ENCODE data around the gene C19orf67. TPM values are rescaled to one million over a fixed set of nuclear protein-coding genes. Genes with fewer than 3 reads are reported as not detected.

Gene C19orf67
- total and polyA plus RNA-seq, 2 of the 13 experiments (the other 11 are each of a cell fraction or from before 2014, with no cell fraction given), result 0.11 to 0.32 TPM

DNA sequence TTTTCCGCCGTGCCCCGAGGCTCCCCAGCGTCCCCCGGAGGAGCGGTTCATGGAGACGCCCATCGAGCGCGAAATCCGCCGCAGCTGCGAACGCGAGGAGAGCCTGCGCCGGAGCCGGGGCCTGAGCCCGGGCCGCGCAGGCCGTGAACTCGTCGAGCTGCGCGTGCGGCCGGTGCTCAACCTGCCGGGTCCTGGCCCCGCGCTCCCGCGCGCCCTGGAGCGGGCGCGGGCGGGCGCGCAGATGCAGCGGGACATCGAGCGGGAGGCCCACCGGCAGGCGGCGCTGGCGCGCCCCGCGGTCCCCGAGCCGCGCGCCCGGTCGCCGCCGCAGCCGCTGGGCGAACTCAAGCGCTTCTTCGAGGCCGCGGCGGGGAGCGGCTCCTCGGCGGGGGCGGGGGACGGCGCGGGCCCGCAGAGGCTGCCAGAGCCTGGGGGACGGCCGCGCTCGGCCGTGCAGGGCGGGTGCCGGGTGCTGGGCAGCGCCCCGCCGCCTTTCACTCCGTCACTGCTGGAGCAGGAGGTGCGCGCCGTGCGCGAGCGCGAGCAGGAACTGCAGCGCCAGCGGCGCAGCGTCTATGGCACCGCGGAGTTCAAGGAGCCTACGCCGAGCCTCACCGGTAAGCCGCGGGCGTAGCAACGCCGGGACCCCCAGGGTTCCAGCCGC is 12.2 kb downstream of the C19orf67 start (continued):
- TF ChIP-seq, protein P1, sequence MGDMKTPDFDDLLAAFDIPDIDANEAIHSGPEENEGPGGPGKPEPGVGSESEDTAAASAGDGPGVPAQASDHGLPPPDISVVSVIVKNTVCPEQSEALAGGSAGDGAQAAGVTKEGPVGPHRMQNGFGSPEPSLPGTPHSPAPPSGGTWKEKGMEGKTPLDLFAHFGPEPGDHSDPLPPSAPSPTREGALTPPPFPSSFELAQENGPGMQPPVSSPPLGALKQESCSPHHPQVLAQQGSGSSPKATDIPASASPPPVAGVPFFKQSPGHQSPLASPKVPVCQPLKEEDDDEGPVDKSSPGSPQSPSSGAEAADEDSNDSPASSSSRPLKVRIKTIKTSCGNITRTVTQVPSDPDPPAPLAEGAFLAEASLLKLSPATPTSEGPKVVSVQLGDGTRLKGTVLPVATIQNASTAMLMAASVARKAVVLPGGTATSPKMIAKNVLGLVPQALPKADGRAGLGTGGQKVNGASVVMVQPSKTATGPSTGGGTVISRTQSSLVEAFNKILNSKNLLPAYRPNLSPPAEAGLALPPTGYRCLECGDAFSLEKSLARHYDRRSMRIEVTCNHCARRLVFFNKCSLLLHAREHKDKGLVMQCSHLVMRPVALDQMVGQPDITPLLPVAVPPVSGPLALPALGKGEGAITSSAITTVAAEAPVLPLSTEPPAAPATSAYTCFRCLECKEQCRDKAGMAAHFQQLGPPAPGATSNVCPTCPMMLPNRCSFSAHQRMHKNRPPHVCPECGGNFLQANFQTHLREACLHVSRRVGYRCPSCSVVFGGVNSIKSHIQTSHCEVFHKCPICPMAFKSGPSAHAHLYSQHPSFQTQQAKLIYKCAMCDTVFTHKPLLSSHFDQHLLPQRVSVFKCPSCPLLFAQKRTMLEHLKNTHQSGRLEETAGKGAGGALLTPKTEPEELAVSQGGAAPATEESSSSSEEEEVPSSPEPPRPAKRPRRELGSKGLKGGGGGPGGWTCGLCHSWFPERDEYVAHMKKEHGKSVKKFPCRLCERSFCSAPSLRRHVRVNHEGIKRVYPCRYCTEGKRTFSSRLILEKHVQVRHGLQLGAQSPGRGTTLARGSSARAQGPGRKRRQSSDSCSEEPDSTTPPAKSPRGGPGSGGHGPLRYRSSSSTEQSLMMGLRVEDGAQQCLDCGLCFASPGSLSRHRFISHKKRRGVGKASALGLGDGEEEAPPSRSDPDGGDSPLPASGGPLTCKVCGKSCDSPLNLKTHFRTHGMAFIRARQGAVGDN (CRISPR knock-in tag; IDR thresholded peaks at IDR 0.05), result peak; percentile 52
- no peak for TF ChIP-seq ZNF430 (CRISPR knock-in tag; IDR thresholded peaks at IDR 0.05)
- no peak for TF ChIP-seq DMAP1 (CRISPR knock-in tag; IDR thresholded peaks at IDR 0.05)
- TF ChIP-seq ZBTB38 (CRISPR knock-in tag; IDR thresholded peaks at IDR 0.05), result no peak
- no peak for TF ChIP-seq ZNF44 (CRISPR knock-in tag; IDR thresholded peaks at IDR 0.05)
- TF ChIP-seq JUN (CRISPR knock-in tag; IDR thresholded peaks at IDR 0.05), result no peak
- peak; percentile 59; the same call in 1 of the 2 replicates for TF ChIP-seq SAFB2 (CRISPR knock-in tag; IDR thresholded peaks at IDR 0.05; ENCODE audit: borderline replicate concordance, low read depth)
- TF ChIP-seq, protein P2, sequence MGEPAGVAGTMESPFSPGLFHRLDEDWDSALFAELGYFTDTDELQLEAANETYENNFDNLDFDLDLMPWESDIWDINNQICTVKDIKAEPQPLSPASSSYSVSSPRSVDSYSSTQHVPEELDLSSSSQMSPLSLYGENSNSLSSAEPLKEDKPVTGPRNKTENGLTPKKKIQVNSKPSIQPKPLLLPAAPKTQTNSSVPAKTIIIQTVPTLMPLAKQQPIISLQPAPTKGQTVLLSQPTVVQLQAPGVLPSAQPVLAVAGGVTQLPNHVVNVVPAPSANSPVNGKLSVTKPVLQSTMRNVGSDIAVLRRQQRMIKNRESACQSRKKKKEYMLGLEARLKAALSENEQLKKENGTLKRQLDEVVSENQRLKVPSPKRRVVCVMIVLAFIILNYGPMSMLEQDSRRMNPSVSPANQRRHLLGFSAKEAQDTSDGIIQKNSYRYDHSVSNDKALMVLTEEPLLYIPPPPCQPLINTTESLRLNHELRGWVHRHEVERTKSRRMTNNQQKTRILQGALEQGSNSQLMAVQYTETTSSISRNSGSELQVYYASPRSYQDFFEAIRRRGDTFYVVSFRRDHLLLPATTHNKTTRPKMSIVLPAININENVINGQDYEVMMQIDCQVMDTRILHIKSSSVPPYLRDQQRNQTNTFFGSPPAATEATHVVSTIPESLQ (CRISPR knock-in tag; conservative IDR thresholded peaks at IDR 0.05), result no peak
- TF ChIP-seq JARID2 (CRISPR knock-in tag; IDR thresholded peaks at IDR 0.05; ENCODE audit: insufficient replicate concordance), result no peak
- TF ChIP-seq, protein P3, sequence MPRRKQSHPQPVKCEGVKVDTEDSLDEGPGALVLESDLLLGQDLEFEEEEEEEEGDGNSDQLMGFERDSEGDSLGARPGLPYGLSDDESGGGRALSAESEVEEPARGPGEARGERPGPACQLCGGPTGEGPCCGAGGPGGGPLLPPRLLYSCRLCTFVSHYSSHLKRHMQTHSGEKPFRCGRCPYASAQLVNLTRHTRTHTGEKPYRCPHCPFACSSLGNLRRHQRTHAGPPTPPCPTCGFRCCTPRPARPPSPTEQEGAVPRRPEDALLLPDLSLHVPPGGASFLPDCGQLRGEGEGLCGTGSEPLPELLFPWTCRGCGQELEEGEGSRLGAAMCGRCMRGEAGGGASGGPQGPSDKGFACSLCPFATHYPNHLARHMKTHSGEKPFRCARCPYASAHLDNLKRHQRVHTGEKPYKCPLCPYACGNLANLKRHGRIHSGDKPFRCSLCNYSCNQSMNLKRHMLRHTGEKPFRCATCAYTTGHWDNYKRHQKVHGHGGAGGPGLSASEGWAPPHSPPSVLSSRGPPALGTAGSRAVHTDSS (CRISPR knock-in tag; conservative IDR thresholded peaks at IDR 0.05), result no peak
- TF ChIP-seq, protein P4, sequence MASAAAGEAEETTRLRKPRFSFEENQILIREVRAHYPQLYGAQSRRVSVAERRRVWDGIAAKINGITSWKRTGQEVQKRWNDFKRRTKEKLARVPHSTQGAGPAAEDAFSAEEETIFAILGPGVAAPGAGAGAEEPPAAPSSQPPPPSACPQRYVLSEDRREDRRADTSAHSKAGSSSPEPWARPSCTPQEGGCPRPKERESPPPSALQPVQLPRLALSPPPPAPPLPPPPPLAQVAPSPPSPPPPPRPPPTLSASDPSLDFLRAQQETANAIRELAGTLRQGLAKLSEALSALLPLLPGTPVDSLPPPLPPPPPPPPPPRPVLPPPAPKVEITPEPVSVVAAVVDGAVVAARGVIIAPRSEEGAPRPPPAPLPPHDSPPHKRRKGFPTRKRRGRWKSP (CRISPR knock-in tag; IDR thresholded peaks at IDR 0.05), result peak; percentile 45; the same call in 1 of the 2 replicates
- TF ChIP-seq GABPB1 (CRISPR knock-in tag; IDR thresholded peaks at IDR 0.05), result peak; percentile 6; the same call in 1 of the 2 replicates
- TF ChIP-seq, protein P5, sequence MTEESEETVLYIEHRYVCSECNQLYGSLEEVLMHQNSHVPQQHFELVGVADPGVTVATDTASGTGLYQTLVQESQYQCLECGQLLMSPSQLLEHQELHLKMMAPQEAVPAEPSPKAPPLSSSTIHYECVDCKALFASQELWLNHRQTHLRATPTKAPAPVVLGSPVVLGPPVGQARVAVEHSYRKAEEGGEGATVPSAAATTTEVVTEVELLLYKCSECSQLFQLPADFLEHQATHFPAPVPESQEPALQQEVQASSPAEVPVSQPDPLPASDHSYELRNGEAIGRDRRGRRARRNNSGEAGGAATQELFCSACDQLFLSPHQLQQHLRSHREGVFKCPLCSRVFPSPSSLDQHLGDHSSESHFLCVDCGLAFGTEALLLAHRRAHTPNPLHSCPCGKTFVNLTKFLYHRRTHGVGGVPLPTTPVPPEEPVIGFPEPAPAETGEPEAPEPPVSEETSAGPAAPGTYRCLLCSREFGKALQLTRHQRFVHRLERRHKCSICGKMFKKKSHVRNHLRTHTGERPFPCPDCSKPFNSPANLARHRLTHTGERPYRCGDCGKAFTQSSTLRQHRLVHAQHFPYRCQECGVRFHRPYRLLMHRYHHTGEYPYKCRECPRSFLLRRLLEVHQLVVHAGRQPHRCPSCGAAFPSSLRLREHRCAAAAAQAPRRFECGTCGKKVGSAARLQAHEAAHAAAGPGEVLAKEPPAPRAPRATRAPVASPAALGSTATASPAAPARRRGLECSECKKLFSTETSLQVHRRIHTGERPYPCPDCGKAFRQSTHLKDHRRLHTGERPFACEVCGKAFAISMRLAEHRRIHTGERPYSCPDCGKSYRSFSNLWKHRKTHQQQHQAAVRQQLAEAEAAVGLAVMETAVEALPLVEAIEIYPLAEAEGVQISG (CRISPR knock-in tag; IDR thresholded peaks at IDR 0.05), result peak; percentile 79
- TF ChIP-seq HOXA3 (CRISPR knock-in tag; IDR thresholded peaks at IDR 0.05), result peak; percentile 15; the same call in 1 of the 2 replicates
- TF ChIP-seq, protein P6, sequence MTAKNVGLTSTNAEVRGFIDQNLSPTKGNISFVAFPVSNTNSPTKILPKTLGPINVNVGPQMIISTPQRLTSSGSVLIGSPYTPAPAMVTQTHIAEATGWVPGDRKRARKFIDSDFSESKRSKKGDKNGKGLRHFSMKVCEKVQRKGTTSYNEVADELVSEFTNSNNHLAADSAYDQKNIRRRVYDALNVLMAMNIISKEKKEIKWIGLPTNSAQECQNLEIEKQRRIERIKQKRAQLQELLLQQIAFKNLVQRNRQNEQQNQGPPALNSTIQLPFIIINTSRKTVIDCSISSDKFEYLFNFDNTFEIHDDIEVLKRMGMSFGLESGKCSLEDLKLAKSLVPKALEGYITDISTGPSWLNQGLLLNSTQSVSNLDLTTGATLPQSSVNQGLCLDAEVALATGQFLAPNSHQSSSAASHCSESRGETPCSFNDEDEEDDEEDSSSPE (CRISPR knock-in tag; IDR thresholded peaks at IDR 0.05), result peak; percentile 50; the same call in 1 of the 2 replicates
